HepG2 (cell line): ENCODE measurements around the gene COPS3. TPM values are rescaled to one million over a fixed set of nuclear protein-coding genes. Genes with fewer than 3 reads are reported as not detected.

Experiments
- ATAC-seq: fragments of 200-7000 bp; cut with Tn5 transposase; 3 replicates; pipeline ENCODE4 v1.9.1; 2020; ENCODE audit warnings: mild to moderate bottlenecking, moderate library complexity
- BruUV-seq: library from RNA; stranded (reverse); fragments of 400-500 nt; replicated peaks from 2 replicates; lab custom pipeline; 2021; lab: Mats Ljungman, UMichigan
- CTCF ChIA-PET: fragments of 300-600 bp; formaldehyde crosslinking; extraction: SDS; loops from one replicate; lab custom pipeline; 2021; ENCODE audit warnings: low total read pairs, inconsistent platforms, low intra/inter-chr PET ratio; lab: Yijun Ruan, JAX
- POLR2A ChIA-PET: fragments of 350-600 bp; sonication (Branson Sonifier 250); formaldehyde crosslinking; loops from one replicate; lab custom pipeline; 2020; ENCODE audit warnings: antibody characterized with exemption, inconsistent platforms; lab: Yijun Ruan, JAX
- DNase-seq: peaks from one replicate; pipeline ENCODE4 v3.0.0-alpha.2; 2015; ENCODE audit warnings: low spot score
- FAIRE-seq: peaks from 3 replicates; lab custom pipeline; 2011; peaks lifted over from hg19 to GRCh38; lab: Jason Lieb, UNC
- H2AFZ ChIP-seq: one replicate; pipeline ENCODE4 v1.6.1; 2011; ENCODE audit warnings: low read length, inconsistent platforms
- H3K27ac ChIP-seq: fragments of 300-600 bp; 3 replicates; pipeline ENCODE4 v1.8.0; 2011; ENCODE audit warnings: mixed run types, mild to moderate bottlenecking, mixed read lengths, low read length, inconsistent platforms; ENCODE audit not compliant: insufficient read depth; ENCODE audit errors: extremely low read length
- H3K27me3 ChIP-seq, 2 experiments: fragments of 200-600 bp in 1 of 2; 2 replicates in 1 of 2; 3 replicates in 1 of 2; pipeline versions ENCODE4 v1.6.0 to v1.8.0; 2011; ENCODE audit warnings: low read length in 2 of 2, mild to moderate bottlenecking in 2 of 2, moderate library complexity in 2 of 2, inconsistent platforms in 1 of 2; ENCODE audit not compliant: insufficient read depth in 2 of 2, control insufficient read depth in 1 of 2
- H3K36me3 ChIP-seq, 2 experiments: fragments of 200-600 bp in 1 of 2; replicated peaks in 1 of 2; 2 replicates in 1 of 2; 3 replicates in 1 of 2; pipeline versions ENCODE4 v1.5.1 to v1.8.0; 2011; ENCODE audit warnings: low read length in 2 of 2, inconsistent platforms in 1 of 2; ENCODE audit not compliant: insufficient read depth in 2 of 2, control insufficient read depth in 1 of 2
- H3K4me1 ChIP-seq: 2 replicates; pipeline ENCODE4 v1.5.1; 2012; ENCODE audit warnings: low read length, inconsistent platforms; ENCODE audit not compliant: insufficient read depth
- H3K4me2 ChIP-seq: 2 replicates; pipeline ENCODE4 v1.6.0; 2011; ENCODE audit warnings: low read depth, low read length, inconsistent platforms
- H3K4me3 ChIP-seq, 3 experiments: fragments of 200-600 bp in 1 of 3; sonication (generic), shearing (Covaris generic) in 1 of 3; replicated peaks in 1 of 3; 2 replicates each; pipeline ENCODE4 v1.5.1; 2011 to 2016; ENCODE audit warnings: low read length in 3 of 3, inconsistent platforms in 2 of 3, low read depth in 2 of 3, mild to moderate bottlenecking in 2 of 3, control low read depth in 1 of 3, mixed read lengths in 1 of 3; ENCODE audit not compliant: insufficient read depth in 1 of 3
- H3K79me2 ChIP-seq: one replicate; pipeline ENCODE4 v1.6.1; 2011; ENCODE audit warnings: low read length, inconsistent platforms; ENCODE audit not compliant: insufficient read depth
- H3K9ac ChIP-seq: 2 replicates; pipeline ENCODE4 v1.6.0; 2011; ENCODE audit warnings: mild to moderate bottlenecking, low read depth, low read length, inconsistent platforms; ENCODE audit not compliant: insufficient read depth
- H3K9me3 ChIP-seq: 2 replicates; pipeline ENCODE4 v1.5.1; 2012; ENCODE audit warnings: mild to moderate bottlenecking, low read length
- H4K20me1 ChIP-seq: 2 replicates; pipeline ENCODE4 v1.6.0; 2011; ENCODE audit warnings: inconsistent platforms, mild to moderate bottlenecking, low read length, moderate library complexity; ENCODE audit not compliant: insufficient read depth
- CERS6 ChIP-seq: sonication (generic); formaldehyde crosslinking; IDR thresholded peaks from 2 replicates; pipeline ENCODE4 v1.5.0; 2020; ENCODE audit warnings: missing genetic modification reagents
- E2F1 ChIP-seq: sonication (generic); formaldehyde crosslinking; IDR thresholded peaks from 2 replicates; pipeline ENCODE4 v1.5.0; 2020; ENCODE audit warnings: missing genetic modification reagents
- ERF ChIP-seq: IDR thresholded peaks from 2 replicates; pipeline ENCODE4 v1.6.1; 2018; ENCODE audit warnings: missing biosample characterization, missing genetic modification reagents
- FOSL1 ChIP-seq: sonication (generic); formaldehyde crosslinking; IDR thresholded peaks from 2 replicates; pipeline ENCODE4 v1.9.0; 2021; ENCODE audit warnings: missing genetic modification reagents, borderline replicate concordance
- KDM3A ChIP-seq: IDR thresholded peaks from 2 replicates; pipeline ENCODE4 v1.6.1; 2018; ENCODE audit warnings: low read depth, missing compliant biosample characterization
- MAF1 ChIP-seq: sonication (generic); formaldehyde crosslinking; IDR thresholded peaks from 2 replicates; pipeline ENCODE4 v1.5.0; 2020; ENCODE audit warnings: missing genetic modification reagents, borderline replicate concordance
- NFE2 ChIP-seq: sonication (generic); formaldehyde crosslinking; IDR thresholded peaks from 2 replicates; pipeline ENCODE4 v1.4.0; 2020; ENCODE audit warnings: missing genetic modification reagents
- PAXIP1 ChIP-seq: sonication (generic); formaldehyde crosslinking; conservative IDR thresholded peaks from 2 replicates; pipeline ENCODE4 v1.4.0; 2020; ENCODE audit warnings: mild to moderate bottlenecking, missing genetic modification reagents, moderate library complexity
- POGK ChIP-seq: sonication (generic); formaldehyde crosslinking; conservative IDR thresholded peaks from 2 replicates; pipeline ENCODE4 v1.8.0; 2022; ENCODE audit warnings: mild to moderate bottlenecking, moderate library complexity, missing genetic modification reagents
- U2AF2 ChIP-seq: fragments of 200-400 bp; formaldehyde crosslinking; IDR thresholded peaks from 2 replicates; pipeline ENCODE4 v1.6.1; 2017; ENCODE audit warnings: low read depth, mild to moderate bottlenecking, low read length
- YEATS4 ChIP-seq: sonication (generic); formaldehyde crosslinking; IDR thresholded peaks from 2 replicates; pipeline ENCODE4 v1.4.0; 2020; ENCODE audit warnings: missing genetic modification reagents, borderline replicate concordance
- ZBTB43 ChIP-seq: sonication (generic); formaldehyde crosslinking; conservative IDR thresholded peaks from 2 replicates; pipeline ENCODE4 v1.4.0; 2020; ENCODE audit warnings: missing genetic modification reagents
- ZNF44 ChIP-seq: sonication (generic); formaldehyde crosslinking; IDR thresholded peaks from 2 replicates; pipeline ENCODE4 v1.5.1; 2020; ENCODE audit warnings: mild to moderate bottlenecking, missing genetic modification reagents
- ZNF629 ChIP-seq: sonication (generic); formaldehyde crosslinking; conservative IDR thresholded peaks from 2 replicates; pipeline ENCODE4 v1.5.0; 2020; ENCODE audit warnings: missing genetic modification reagents
- ZNF772 ChIP-seq: sonication (generic); formaldehyde crosslinking; IDR thresholded peaks from 2 replicates; pipeline ENCODE4 v1.5.0; 2020; ENCODE audit warnings: mild to moderate bottlenecking, missing genetic modification reagents
- WGBS: methylation state at CpG from one replicate; pipeline ENCODE4 v1.1.6; 2017; ENCODE audit warnings: low lambda C conversion rate; 5-methylcytosine and 5-hydroxymethylcytosine counted together
- in situ Hi-C: cut with HindIII; loops from 2 replicates; pipeline ENCODE4 v1.10.0; 2017; ENCODE audit warnings: low pct_unique_long_range_greater_than_20kb; ENCODE audit not compliant: extremely low pct_ligation_motif_present
- intact Hi-C: fragments of 100-400 bp; cut with micrococcal nuclease; formaldehyde crosslinking; loops from one replicate; pipeline ENCODE4 v1.10.0; 2022; ENCODE audit not compliant: unreplicated experiment
- polyA plus RNA-seq, 8 experiments: library from polyadenylated mRNA; depleted of rRNA in 3 of 8; stranded (reverse) in 7 of 8; unstranded in 1 of 8; fragments of >200 nt; fragmentation: Illumina TruSeq in 4 of 8; extraction: Trizol in 4 of 8; gene quantifications; 2 replicates each; pipeline versions ENCODE4 v1.2.1 to v1.2.3, GENCODE V29; 2011 to 2016; ENCODE audit warnings: low read depth in 4 of 8, missing spikeins in 1 of 8, mixed read lengths in 1 of 8; ENCODE audit not compliant: insufficient read depth in 1 of 8
- total RNA-seq, 5 experiments: library from RNA; depleted of rRNA; stranded (reverse); fragments of >200 nt; fragmentation: Illumina TruSeq; extraction: Trizol; gene quantifications; 2 replicates each; pipeline ENCODE4 v1.2.3, GENCODE V29; 2016; ENCODE audit warnings: low read depth in 1 of 5

COPS3 gene
- total and polyA plus RNA-seq, 2 of the 13 experiments (the other 11 are each of a cell fraction or from before 2014, with no cell fraction given), result 46.3 to 103 TPM

- H3K27me3 ChIP-seq, result no peaks in the 10 kb centered on the region; a peak in 1 of 5 replicates
- WGBS, result 94% methylated on average over 7 of the region's 7 CpGs
- ChIA-PET POLR2A (no interaction called here), CTCF (no interaction called here)
- no peak overlapping the region for H3K4me3 ChIP-seq
- H2AFZ ChIP-seq, result no peak overlapping the region
- peaks cover 20% of the 10 kb centered on the region for H3K4me1 ChIP-seq
- no peak overlapping the region for H3K4me2 ChIP-seq
- intact Hi-C loops, result loop anchor here (10.0 kb wide), 1 partner anchor 114 kb away; no protein-coding TSS in a partner anchor
- ATAC-seq, result no peak
- H3K79me2 ChIP-seq, result peaks cover 23% of the 10 kb centered on the region
- in situ Hi-C loops, result no loop called here
- peaks cover 13 to 22% of the 10 kb centered on the region in 2 experiments; a peak in 4 of 5 replicates for H3K36me3 ChIP-seq
- H3K9ac ChIP-seq, result no peak overlapping the region
- no peaks in the 10 kb centered on the region for H4K20me1 ChIP-seq
- DNase-seq, result no peak
- H3K9me3 ChIP-seq, result no peaks in the 10 kb centered on the region
- H3K27ac ChIP-seq, result no peak overlapping the region
- no peak for FAIRE-seq
- BruUV-seq, result no TSS peak
- TF ChIP-seq ZNF772 (CRISPR knock-in tag) (no peak), ZNF44 (CRISPR knock-in tag) (no peak), ERF (CRISPR knock-in tag) (no peak), U2AF2 (no peak), YEATS4 (no peak), NFE2 (no peak), FOSL1 (CRISPR knock-in tag) (no peak), ZNF629 (CRISPR knock-in tag) (no peak), ZBTB43 (no peak), PAXIP1 (no peak), KDM3A (CRISPR knock-in tag) (no peak), MAF1 (no peak), POGK (no peak), E2F1 (CRISPR knock-in tag) (no peak), CERS6 (CRISPR knock-in tag) (no peak)
These were observed 80.7 kb downstream of the COPS3 start for GRCh38 chr17:17200311-17200710.
